Measurements from ENCODE around the gene SIPA1L3. TPM values are rescaled to one million over a fixed set of nuclear protein-coding genes. Genes with fewer than 3 reads are reported as not detected.

The SIPA1L3 gene
- total and polyA plus RNA-seq, 2 experiments from 2014 or later, result 15.7 to 54.1 TPM

DNA sequence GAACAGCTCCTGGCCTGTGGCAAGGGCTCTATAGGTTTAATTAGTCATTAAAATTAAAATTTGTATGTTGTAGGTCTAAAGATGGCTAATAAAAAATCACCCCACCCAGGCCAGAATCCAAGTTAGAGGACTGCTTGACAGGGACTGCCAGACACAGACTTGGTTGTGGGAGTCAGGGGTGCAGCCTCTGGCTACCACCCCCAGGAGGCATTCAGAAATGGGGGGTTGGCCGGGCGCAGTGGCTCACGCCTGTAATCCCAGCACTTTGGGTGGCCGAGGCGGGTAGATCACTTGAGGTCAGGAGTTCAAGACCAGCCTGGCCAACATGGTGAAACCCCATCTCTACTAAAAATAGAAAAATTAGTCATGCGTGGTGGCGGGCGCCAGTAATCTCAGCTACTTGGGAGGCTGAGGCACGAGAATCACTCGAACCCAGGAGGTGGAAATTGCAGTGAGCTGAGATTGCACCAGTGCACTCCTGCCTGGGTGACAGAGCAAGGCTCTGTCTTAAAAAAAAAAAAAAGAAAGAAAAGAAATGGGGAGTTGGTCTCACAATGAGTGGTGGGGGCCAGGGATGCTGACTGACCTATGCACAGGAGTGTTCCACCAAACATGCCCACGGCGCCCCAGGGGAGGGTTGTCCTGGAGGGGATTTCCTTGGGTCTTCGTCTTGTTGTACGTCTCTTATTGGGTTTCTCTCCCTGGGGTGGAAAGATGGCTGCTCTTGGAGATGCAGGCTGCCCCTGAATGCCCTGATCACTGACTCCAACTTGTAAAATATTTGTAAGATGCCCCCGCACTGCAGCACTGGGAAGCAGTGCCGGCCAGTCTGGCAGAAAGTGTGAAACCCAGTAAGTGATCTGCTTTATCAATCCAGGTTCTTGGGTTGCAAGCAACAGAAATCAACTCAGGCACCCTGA is 68.8 kb downstream of the SIPA1L3 start (continued):
- TF ChIP-seq CREB1 (CRISPR knock-in tag; IDR thresholded peaks at IDR 0.05; ENCODE audit: low read depth), result no peak
- TF ChIP-seq, protein P1, sequence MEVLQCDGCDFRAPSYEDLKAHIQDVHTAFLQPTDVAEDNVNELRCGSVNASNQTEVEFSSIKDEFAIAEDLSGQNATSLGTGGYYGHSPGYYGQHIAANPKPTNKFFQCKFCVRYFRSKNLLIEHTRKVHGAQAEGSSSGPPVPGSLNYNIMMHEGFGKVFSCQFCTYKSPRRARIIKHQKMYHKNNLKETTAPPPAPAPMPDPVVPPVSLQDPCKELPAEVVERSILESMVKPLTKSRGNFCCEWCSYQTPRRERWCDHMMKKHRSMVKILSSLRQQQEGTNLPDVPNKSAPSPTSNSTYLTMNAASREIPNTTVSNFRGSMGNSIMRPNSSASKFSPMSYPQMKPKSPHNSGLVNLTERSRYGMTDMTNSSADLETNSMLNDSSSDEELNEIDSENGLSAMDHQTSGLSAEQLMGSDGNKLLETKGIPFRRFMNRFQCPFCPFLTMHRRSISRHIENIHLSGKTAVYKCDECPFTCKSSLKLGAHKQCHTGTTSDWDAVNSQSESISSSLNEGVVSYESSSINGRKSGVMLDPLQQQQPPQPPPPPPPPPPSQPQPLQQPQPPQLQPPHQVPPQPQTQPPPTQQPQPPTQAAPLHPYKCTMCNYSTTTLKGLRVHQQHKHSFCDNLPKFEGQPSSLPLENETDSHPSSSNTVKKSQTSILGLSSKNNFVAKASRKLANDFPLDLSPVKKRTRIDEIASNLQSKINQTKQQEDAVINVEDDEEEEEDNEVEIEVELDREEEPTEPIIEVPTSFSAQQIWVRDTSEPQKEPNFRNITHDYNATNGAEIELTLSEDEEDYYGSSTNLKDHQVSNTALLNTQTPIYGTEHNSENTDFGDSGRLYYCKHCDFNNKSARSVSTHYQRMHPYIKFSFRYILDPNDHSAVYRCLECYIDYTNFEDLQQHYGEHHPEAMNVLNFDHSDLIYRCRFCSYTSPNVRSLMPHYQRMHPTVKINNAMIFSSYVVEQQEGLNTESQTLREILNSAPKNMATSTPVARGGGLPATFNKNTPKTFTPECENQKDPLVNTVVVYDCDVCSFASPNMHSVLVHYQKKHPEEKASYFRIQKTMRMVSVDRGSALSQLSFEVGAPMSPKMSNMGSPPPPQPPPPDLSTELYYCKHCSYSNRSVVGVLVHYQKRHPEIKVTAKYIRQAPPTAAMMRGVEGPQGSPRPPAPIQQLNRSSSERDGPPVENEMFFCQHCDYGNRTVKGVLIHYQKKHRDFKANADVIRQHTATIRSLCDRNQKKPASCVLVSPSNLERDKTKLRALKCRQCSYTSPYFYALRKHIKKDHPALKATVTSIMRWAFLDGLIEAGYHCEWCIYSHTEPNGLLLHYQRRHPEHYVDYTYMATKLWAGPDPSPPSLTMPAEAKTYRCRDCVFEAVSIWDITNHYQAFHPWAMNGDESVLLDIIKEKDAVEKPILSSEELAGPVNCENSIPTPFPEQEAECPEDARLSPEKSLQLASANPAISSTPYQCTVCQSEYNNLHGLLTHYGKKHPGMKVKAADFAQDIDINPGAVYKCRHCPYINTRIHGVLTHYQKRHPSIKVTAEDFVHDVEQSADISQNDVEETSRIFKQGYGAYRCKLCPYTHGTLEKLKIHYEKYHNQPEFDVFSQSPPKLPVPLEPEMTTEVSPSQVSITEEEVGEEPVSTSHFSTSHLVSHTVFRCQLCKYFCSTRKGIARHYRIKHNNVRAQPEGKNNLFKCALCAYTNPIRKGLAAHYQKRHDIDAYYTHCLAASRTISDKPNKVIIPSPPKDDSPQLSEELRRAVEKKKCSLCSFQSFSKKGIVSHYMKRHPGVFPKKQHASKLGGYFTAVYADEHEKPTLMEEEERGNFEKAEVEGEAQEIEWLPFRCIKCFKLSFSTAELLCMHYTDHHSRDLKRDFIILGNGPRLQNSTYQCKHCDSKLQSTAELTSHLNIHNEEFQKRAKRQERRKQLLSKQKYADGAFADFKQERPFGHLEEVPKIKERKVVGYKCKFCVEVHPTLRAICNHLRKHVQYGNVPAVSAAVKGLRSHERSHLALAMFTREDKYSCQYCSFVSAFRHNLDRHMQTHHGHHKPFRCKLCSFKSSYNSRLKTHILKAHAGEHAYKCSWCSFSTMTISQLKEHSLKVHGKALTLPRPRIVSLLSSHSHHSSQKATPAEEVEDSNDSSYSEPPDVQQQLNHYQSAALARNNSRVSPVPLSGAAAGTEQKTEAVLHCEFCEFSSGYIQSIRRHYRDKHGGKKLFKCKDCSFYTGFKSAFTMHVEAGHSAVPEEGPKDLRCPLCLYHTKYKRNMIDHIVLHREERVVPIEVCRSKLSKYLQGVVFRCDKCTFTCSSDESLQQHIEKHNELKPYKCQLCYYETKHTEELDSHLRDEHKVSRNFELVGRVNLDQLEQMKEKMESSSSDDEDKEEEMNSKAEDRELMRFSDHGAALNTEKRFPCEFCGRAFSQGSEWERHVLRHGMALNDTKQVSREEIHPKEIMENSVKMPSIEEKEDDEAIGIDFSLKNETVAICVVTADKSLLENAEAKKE (CRISPR knock-in tag; IDR thresholded peaks at IDR 0.05), result no peak

DNA sequence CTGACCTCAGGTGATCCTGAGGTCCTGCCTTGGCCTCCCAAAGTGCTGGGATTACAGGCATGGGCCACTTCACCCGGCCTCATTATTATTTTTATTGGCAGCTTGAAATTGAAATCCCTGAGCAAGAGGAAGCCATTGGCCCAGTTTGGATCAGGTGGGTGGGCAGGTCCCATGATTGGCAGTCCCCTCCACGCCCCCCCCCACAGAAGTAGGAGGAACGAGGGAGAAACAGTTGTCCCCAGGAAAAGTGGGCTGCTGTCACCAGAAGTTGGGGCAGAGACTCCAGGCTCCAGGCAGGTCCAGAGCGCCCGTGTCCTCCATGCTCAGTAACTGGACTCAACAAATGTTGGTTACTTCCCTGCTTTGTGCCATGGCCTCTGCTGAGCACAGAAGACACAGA is 70.4 kb downstream of the SIPA1L3 start:
- peaks cover 50% of the 10 kb centered on the region for H3K79me2 ChIP-seq (replicated peaks; ENCODE audit: insufficient read depth)
- H3K4me1 Mint-ChIP-seq, result peaks cover 24% of the 10 kb centered on the region
- ATAC-seq, result no peak
- TF ChIP-seq JUNB (IDR thresholded peaks at IDR 0.05; ENCODE audit: unreplicated experiment), result no peak
- TF ChIP-seq CREB1 (CRISPR knock-in tag; IDR thresholded peaks at IDR 0.05; ENCODE audit: low read depth), result no peak
- TF ChIP-seq, protein P1 (CRISPR knock-in tag; IDR thresholded peaks at IDR 0.05), result no peak
- TF ChIP-seq EZH2 (IDR thresholded peaks at IDR 0.05; ENCODE audit: low read depth, unreplicated experiment), result no peak

More for the DNA sequence above, 70.4 kb downstream of the SIPA1L3 start:
- Histone ChIP-seq H3K4me1 (ENCODE audit: insufficient read depth) (no peaks in the 10 kb centered on the region), H3K27ac (ENCODE audit: low read depth) (no peak overlapping the region), H3K9me2 (ENCODE audit: insufficient read depth) (no peaks in the 10 kb centered on the region), H3K27me3 (ENCODE audit: insufficient read depth) (no peaks in the 10 kb centered on the region), H3F3A (replicated peaks; ENCODE audit: low read depth) (no peaks in the 10 kb centered on the region), H3K36me3 (ENCODE audit: insufficient read depth) (no peaks in the 10 kb centered on the region), H3K4me3 (no peak overlapping the region), H2AFZ (no peak overlapping the region), H4K20me1 (replicated peaks; ENCODE audit: insufficient read depth) (peaks cover 13% of the 10 kb centered on the region), H3K4me2 (no peak overlapping the region)
- Mint-ChIP-seq H3K9me3 (no peaks in the 10 kb centered on the region), H3K4me3 (no peak overlapping the region), H3K27ac (no peak overlapping the region), H3K36me3 (ENCODE audit: low read depth) (peaks cover 4% of the 10 kb centered on the region), H3K27me3 (ENCODE audit: insufficient read depth, low read depth, poor library complexity) (peaks cover 7% of the 10 kb centered on the region)
- DNase-seq (ENCODE audit: low spot score), result no peak

All from GM23338 (cell line).